Cardiac muscle cell (in vitro differentiated cells and primary cell): ENCODE measurements around the gene IDH3A. TPM values are rescaled to one million over a fixed set of nuclear protein-coding genes. Genes with fewer than 3 reads are reported as not detected.

Experiments
- DNase-seq, 2 donors: peaks; one replicate each; pipeline versions ENCODE4 v3.0.0 to v3.0.0-alpha.2; 2010 to 2017; ENCODE audit warnings: low read depth in 1 of 2, low spot score in 1 of 2
- H3K27ac ChIP-seq: fragments of 200-600 bp; sonication (generic); 2 replicates; pipeline ENCODE4 v1.5.1; 2016
- H3K27me3 ChIP-seq: fragments of 200-600 bp; sonication (generic); 2 replicates; pipeline ENCODE4 v1.6.0; 2016; ENCODE audit warnings: control low read depth
- H3K36me3 ChIP-seq: fragments of 200-600 bp; sonication (generic); 2 replicates; pipeline ENCODE4 v1.5.1; 2016; ENCODE audit warnings: control low read depth
- H3K4me1 ChIP-seq: fragments of 200-600 bp; sonication (generic); 2 replicates; pipeline ENCODE4 v1.8.1; 2017; ENCODE audit warnings: low read depth, mild to moderate bottlenecking, mixed run types
- H3K4me3 ChIP-seq: fragments of 200-600 bp; sonication (generic); 2 replicates; pipeline ENCODE4 v1.5.1; 2016; ENCODE audit warnings: mild to moderate bottlenecking
- H3K9me3 ChIP-seq: fragments of 200-600 bp; sonication (generic); 2 replicates; pipeline ENCODE4 v1.5.1; 2017; ENCODE audit warnings: low read depth, mild to moderate bottlenecking, control low read depth
- CTCF ChIP-seq: IDR thresholded peaks from 2 replicates; pipeline ENCODE4 v1.5.1; 2012; ENCODE audit warnings: low read depth, mild to moderate bottlenecking, low read length
- polyA plus RNA-seq: library from polyadenylated mRNA; unstranded; fragments of >200 nt; fragmentation: Nextera tagmentation; extraction: Ambion mirVana; gene quantifications from 2 replicates; pipeline ENCODE4 v1.2.1, GENCODE V29; 2016
- total RNA-seq: library from RNA; depleted of rRNA; stranded (reverse); fragments of >200 nt; gene quantifications from 2 replicates; pipeline ENCODE4 v1.2.3, GENCODE V29; 2016

IDH3A gene
- total and polyA plus RNA-seq, 2 experiments from 2014 or later, result 63.1 to 113 TPM

GRCh38 chr15:78112551-78112950, 36.6 kb upstream of the IDH3A start:
- H3K27ac ChIP-seq, result no peak overlapping the region
- H3K27me3 ChIP-seq, result no peaks in the 10 kb centered on the region
- H3K36me3 ChIP-seq, result no peaks in the 10 kb centered on the region
- no peaks in the 10 kb centered on the region for H3K9me3 ChIP-seq
- H3K4me1 ChIP-seq, result no peaks in the 10 kb centered on the region
- no peak for DNase-seq
- no peak for TF ChIP-seq CTCF
- H3K4me3 ChIP-seq, result no peak overlapping the region

- H3K36me3 ChIP-seq, result no peaks in the 10 kb centered on the region
- no peaks in the 10 kb centered on the region for H3K27me3 ChIP-seq
- no peak overlapping the region for H3K4me3 ChIP-seq
- no peak for DNase-seq
- no peaks in the 10 kb centered on the region for H3K9me3 ChIP-seq
- peak overlapping the region; percentile 21 for H3K27ac ChIP-seq
- TF ChIP-seq CTCF, result no peak
- peaks cover 13% of the 10 kb centered on the region for H3K4me1 ChIP-seq
Observed at GRCh38 chr15:78120523-78120922, 28.6 kb upstream of the IDH3A start.

GRCh38 chr15:78125267-78125666, 23.9 kb upstream of the IDH3A start:
- no peak overlapping the region for H3K27ac ChIP-seq
- no peaks in the 10 kb centered on the region for H3K27me3 ChIP-seq
- no peaks in the 10 kb centered on the region for H3K9me3 ChIP-seq
- DNase-seq, result no peak
- peaks cover 9% of the 10 kb centered on the region for H3K4me1 ChIP-seq
- no peaks in the 10 kb centered on the region for H3K36me3 ChIP-seq
- no peak overlapping the region for H3K4me3 ChIP-seq
- no peak for TF ChIP-seq CTCF

GRCh38 chr15:78127882-78128281, 21.3 kb upstream of the IDH3A start:
- Histone ChIP-seq H3K27ac (no peak overlapping the region), H3K4me3 (no peak overlapping the region), H3K36me3 (no peaks in the 10 kb centered on the region), H3K27me3 (no peaks in the 10 kb centered on the region), H3K4me1 (no peaks in the 10 kb centered on the region), H3K9me3 (no peaks in the 10 kb centered on the region)
- no peak for DNase-seq
- no peak for TF ChIP-seq CTCF

- Histone ChIP-seq H3K4me1 (no peaks in the 10 kb centered on the region), H3K4me3 (no peak overlapping the region), H3K9me3 (no peaks in the 10 kb centered on the region), H3K36me3 (no peaks in the 10 kb centered on the region), H3K27ac (no peak overlapping the region), H3K27me3 (no peaks in the 10 kb centered on the region)
- DNase-seq, result no peak
- TF ChIP-seq CTCF, result no peak
Observed at GRCh38 chr15:78129077-78129750, 19.9 kb upstream of the IDH3A start.
